ENCODE results near the gene CLEC9A. TPM values are rescaled to one million over a fixed set of nuclear protein-coding genes. Genes with fewer than 3 reads are reported as not detected.
A peak's percentile ranks its signal among the peaks of the same experiment; 100 is the strongest.

Gene CLEC9A
- total RNA-seq, 1 donor from 2014 or later, result not detected

DNA sequence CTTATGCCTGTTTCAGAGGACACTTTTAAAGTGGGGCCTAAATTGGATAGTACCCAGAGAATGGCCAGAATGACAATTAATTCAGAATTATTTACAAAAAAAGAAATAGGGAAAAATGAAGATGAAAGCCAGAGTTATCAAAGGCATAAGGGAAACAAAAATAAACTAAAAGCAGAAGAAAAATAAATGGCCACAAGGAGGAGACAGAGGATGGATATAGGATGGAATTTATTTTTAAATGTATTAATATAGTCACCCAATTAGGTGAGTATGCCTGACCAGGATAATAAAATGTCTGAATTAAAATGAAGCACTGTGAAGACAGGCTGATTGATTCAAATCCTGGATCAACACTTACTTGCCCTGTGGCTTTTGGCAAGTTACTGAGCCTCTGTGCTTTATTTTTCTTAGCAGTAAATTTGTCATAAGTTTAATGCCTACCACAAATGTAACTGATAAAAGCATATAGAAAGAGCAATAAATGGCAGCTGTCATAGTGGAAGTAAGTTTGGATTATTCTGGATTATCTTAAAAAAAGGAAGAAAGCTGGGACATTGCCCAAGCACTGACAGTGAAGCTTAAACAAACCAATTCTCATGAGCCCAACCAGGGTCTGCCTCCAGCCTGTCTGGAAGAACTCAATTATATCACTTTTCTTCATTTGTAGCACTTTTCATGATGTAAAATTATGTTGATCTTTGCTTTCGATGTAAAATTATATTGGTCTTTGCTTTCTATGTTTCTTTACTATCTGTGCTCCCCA is 3.5 kb downstream of the CLEC9A start:
- no peak for DNase-seq (ENCODE audit: extremely low spot score, unreplicated experiment)
- peaks cover 3% of the 10 kb centered on the region for H3K27me3 Mint-ChIP-seq
- no peak overlapping the region for H3K27ac Mint-ChIP-seq
- no peaks in the 10 kb centered on the region for H3K4me1 Mint-ChIP-seq (ENCODE audit: unreplicated experiment)
- no peak overlapping the region for H3K4me3 Mint-ChIP-seq
- TF ChIP-seq, protein P1, sequence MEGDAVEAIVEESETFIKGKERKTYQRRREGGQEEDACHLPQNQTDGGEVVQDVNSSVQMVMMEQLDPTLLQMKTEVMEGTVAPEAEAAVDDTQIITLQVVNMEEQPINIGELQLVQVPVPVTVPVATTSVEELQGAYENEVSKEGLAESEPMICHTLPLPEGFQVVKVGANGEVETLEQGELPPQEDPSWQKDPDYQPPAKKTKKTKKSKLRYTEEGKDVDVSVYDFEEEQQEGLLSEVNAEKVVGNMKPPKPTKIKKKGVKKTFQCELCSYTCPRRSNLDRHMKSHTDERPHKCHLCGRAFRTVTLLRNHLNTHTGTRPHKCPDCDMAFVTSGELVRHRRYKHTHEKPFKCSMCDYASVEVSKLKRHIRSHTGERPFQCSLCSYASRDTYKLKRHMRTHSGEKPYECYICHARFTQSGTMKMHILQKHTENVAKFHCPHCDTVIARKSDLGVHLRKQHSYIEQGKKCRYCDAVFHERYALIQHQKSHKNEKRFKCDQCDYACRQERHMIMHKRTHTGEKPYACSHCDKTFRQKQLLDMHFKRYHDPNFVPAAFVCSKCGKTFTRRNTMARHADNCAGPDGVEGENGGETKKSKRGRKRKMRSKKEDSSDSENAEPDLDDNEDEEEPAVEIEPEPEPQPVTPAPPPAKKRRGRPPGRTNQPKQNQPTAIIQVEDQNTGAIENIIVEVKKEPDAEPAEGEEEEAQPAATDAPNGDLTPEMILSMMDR (conservative IDR thresholded peaks at IDR 0.05), result peak; percentile 75
- H3K9me3 Mint-ChIP-seq, result no peaks in the 10 kb centered on the region
- H3K36me3 Mint-ChIP-seq, result no peaks in the 10 kb centered on the region

DNA sequence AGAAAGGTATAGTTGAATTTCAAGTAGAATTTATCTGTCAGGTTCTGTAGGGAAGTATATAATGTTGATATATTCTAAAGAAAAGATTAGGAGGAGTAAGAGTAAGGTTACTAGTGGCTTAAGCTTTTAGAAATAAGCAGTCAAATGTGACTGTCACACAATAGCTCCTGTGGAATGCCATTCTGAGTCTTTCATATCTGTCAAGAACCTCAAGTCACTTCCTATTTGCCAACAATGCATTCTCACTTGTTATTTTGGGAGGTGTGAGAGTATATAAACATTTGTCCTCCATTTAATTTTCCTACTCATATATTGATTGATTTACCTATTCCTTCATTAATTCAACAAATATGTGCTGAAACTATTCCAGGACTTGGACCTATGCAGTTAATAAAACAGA is 11.7 kb downstream of the CLEC9A start:
- Mint-ChIP-seq H3K27me3 (peaks cover 12% of the 10 kb centered on the region), H3K36me3 (no peaks in the 10 kb centered on the region), H3K4me1 (ENCODE audit: unreplicated experiment) (no peaks in the 10 kb centered on the region), H3K4me3 (no peak overlapping the region), H3K27ac (no peak overlapping the region), H3K9me3 (no peaks in the 10 kb centered on the region)
- TF ChIP-seq, protein P1 (conservative IDR thresholded peaks at IDR 0.05), result no peak
- no peak for DNase-seq (ENCODE audit: extremely low spot score, unreplicated experiment)

DNA sequence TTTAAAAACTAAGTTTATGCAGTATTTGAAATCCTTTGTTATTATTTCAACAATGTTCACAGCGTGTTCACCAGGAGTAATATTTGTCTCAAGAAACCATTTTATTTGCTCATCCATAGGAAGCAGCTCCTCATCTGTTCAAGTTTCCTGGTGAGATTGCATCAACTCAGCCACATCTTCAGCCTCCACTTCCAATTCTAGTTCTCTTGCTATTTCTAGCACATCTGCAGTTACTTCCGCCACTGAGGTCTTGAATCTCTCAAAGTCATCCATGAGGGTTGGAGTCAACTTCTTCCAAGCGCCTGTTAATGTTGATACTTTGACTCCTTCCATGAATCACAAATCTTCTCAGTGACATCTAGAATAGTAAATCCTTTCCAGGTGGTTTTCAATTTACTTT is 18.0 kb downstream of the CLEC9A start:
- Mint-ChIP-seq H3K27ac (no peak overlapping the region), H3K27me3 (peaks cover 11% of the 10 kb centered on the region), H3K36me3 (peaks cover 4% of the 10 kb centered on the region), H3K4me1 (ENCODE audit: unreplicated experiment) (no peaks in the 10 kb centered on the region), H3K4me3 (no peak overlapping the region), H3K9me3 (no peaks in the 10 kb centered on the region)
- TF ChIP-seq, protein P1 (conservative IDR thresholded peaks at IDR 0.05), result no peak
- DNase-seq (ENCODE audit: extremely low spot score, unreplicated experiment), result no peak

DNA sequence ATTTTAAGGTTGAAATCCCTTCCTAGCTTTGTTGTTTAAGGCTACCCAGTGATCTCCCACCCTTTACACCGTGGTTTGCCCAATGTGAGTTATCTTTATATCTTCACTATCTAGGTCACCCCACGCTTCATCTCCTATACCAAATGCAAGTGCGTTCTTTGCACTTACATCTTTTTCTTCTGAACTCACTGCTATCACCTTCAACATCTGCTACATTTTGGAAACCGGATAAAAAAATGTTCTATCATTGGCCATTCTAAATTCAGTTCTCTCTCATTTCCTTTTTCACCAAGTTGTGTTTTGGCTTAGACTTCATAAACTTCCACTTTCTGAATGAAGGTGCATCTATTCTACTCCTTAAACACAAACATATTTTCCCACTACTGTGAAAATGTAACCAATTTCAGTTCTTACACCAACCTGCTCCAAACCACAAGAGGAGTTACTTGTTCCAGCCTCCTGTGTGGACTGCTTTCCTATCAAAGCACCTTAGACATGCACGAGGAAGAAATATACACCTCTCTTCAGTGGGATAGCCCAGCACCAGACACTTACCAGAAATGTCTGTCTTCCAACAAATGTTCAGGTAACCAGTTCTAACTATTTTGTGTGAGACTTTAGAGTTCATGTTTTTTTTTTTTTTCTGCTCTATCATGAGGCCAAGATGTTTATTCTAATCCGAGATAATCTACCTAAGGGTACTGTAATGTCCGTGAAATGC is 21.9 kb downstream of the CLEC9A start:
- DNase-seq (ENCODE audit: extremely low spot score, unreplicated experiment), result no peak
- Mint-ChIP-seq H3K4me3 (no peak overlapping the region), H3K4me1 (ENCODE audit: unreplicated experiment) (no peaks in the 10 kb centered on the region), H3K9me3 (no peaks in the 10 kb centered on the region), H3K27me3 (peaks cover 4% of the 10 kb centered on the region), H3K36me3 (peaks cover 4% of the 10 kb centered on the region), H3K27ac (no peak overlapping the region)
- TF ChIP-seq, protein P1 (conservative IDR thresholded peaks at IDR 0.05), result no peak

DNA sequence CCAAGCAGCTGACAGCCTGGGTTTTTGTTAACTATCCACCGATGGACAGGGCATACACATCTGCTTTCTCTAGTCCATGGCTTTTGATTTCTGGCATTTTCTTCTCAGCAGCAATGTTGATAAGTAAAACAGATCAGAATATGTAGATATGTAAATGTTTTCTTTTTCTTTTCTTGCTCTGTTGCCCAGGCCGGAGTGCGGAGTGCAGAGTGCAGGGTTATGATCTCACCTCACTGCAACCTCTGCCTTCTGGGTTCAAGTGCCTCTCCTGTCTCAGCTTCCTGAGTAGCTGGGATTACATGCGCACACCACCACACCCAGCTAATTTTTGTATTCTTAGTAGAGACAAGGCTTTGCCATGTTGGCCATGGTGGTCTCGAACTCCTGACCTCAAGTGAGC is 27.9 kb downstream of the CLEC9A start:
- Mint-ChIP-seq H3K36me3 (no peaks in the 10 kb centered on the region), H3K4me3 (no peak overlapping the region), H3K27me3 (no peaks in the 10 kb centered on the region), H3K4me1 (ENCODE audit: unreplicated experiment) (no peaks in the 10 kb centered on the region), H3K27ac (no peak overlapping the region), H3K9me3 (no peaks in the 10 kb centered on the region)
- no peak for DNase-seq (ENCODE audit: extremely low spot score, unreplicated experiment)
- TF ChIP-seq, protein P1 (conservative IDR thresholded peaks at IDR 0.05), result no peak
